ENCODE measurements around the gene KIF15.

DNA sequence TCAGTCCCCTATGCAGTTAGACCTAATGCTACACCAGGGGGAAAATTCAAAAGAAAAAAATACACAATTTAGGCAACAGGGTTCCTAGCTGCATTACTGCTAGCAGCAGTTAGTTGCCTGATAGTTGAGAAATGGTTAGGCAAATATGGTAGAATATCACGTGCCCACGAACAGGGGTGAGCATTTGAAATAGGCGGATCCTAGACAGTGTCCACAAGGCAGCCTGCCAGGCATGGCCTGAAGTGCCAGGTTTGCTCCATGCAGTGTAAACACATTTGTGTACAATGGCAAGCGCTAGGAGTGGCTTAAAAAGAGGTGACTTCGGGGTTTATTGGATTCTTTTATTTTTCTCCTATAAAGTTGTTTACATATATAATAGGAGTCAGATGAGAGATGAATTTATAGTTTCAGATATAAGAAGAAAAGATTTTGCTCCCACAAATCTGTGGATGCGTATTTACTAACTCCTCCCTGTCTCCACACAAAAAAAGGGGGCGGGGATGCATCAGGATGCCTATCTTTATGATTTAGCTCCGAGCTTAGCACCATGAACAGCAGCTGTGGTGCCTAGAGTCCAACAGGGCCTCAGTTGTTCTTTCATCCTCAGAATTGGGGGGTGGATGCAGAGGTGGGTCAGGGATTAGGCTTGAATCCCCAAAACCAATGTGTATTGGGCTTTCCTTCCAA lies 108.9 kb downstream of the KIF15 start:
- TF ChIP-seq, protein P1, sequence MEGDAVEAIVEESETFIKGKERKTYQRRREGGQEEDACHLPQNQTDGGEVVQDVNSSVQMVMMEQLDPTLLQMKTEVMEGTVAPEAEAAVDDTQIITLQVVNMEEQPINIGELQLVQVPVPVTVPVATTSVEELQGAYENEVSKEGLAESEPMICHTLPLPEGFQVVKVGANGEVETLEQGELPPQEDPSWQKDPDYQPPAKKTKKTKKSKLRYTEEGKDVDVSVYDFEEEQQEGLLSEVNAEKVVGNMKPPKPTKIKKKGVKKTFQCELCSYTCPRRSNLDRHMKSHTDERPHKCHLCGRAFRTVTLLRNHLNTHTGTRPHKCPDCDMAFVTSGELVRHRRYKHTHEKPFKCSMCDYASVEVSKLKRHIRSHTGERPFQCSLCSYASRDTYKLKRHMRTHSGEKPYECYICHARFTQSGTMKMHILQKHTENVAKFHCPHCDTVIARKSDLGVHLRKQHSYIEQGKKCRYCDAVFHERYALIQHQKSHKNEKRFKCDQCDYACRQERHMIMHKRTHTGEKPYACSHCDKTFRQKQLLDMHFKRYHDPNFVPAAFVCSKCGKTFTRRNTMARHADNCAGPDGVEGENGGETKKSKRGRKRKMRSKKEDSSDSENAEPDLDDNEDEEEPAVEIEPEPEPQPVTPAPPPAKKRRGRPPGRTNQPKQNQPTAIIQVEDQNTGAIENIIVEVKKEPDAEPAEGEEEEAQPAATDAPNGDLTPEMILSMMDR (IDR thresholded peaks at IDR 0.05): no peak
- no peak for TF ChIP-seq MYC (IDR thresholded peaks at IDR 0.05; ENCODE audit: borderline replicate concordance, low read length)
- TF ChIP-seq, protein P2, sequence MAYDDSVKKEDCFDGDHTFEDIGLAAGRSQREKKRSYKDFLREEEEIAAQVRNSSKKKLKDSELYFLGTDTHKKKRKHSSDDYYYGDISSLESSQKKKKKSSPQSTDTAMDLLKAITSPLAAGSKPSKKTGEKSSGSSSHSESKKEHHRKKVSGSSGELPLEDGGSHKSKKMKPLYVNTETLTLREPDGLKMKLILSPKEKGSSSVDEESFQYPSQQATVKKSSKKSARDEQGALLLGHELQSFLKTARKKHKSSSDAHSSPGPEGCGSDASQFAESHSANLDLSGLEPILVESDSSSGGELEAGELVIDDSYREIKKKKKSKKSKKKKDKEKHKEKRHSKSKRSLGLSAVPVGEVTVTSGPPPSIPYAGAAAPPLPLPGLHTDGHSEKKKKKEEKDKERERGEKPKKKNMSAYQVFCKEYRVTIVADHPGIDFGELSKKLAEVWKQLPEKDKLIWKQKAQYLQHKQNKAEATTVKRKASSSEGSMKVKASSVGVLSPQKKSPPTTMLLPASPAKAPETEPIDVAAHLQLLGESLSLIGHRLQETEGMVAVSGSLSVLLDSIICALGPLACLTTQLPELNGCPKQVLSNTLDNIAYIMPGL (CRISPR knock-in tag; IDR thresholded peaks at IDR 0.05; ENCODE audit: borderline replicate concordance): no peak
- TF ChIP-seq, protein P3, sequence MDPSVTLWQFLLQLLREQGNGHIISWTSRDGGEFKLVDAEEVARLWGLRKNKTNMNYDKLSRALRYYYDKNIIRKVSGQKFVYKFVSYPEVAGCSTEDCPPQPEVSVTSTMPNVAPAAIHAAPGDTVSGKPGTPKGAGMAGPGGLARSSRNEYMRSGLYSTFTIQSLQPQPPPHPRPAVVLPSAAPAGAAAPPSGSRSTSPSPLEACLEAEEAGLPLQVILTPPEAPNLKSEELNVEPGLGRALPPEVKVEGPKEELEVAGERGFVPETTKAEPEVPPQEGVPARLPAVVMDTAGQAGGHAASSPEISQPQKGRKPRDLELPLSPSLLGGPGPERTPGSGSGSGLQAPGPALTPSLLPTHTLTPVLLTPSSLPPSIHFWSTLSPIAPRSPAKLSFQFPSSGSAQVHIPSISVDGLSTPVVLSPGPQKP (IDR thresholded peaks at IDR 0.05; ENCODE audit: low read depth, low read length): no peak

Data from A549 (cell line).